ENCODE data around the gene ABCG4. TPM values are rescaled to one million over a fixed set of nuclear protein-coding genes. Genes with fewer than 3 reads are reported as not detected.
A peak's percentile ranks its signal among the peaks of the same experiment; 100 is the strongest.

ABCG4 gene
- total RNA-seq, 2 donors from 2014 or later, result 0.33 TPM; not detected in 1

GRCh38 chr11:119107538-119108145 is 41.2 kb upstream of the ABCG4 start:
- ATAC-seq (peak; percentile 36), DNase-seq (no peak)
- intact Hi-C loops (cut with DNase I), result no loop called here
- H3K9me3 ChIP-seq, result no peaks in the 10 kb centered on the region
- H3K4me1 ChIP-seq, result peaks cover 35% of the 10 kb centered on the region
- WGBS, 2 donors, result 1% methylated on average over 60 of the region's 65 CpGs; no CpG with 5 or more reads in 1 of the 2 donors
- peak overlapping the region; percentile 84 to 97 for H3K4me3 ChIP-seq
- TF ChIP-seq POLR2A (IDR thresholded peaks at IDR 0.05) (no peak), CTCF (IDR thresholded peaks at IDR 0.05) (no peak)
- peaks cover 0 to 8% of the 10 kb centered on the region in 2 donors for H3K36me3 ChIP-seq (replicated peaks in 1 of 2; ENCODE audit: insufficient read depth in 1 of 2, low read depth in 2 of 2)
- peak overlapping the region; percentile 49 to 78 (median 74) for H3K27ac ChIP-seq
- no peaks in the 10 kb centered on the region for H3K27me3 ChIP-seq

- intact Hi-C loops (cut with DNase I), result no loop called here
- TF ChIP-seq POLR2A (IDR thresholded peaks at IDR 0.05) (no peak), CTCF (IDR thresholded peaks at IDR 0.05) (no peak)
- WGBS, 2 donors, result 16 to 47% methylated on average over 4 to 8 of the region's 8 CpGs
- Histone ChIP-seq H3K4me3 (peak overlapping the region; percentile 84 to 97), H3K27me3 (no peaks in the 10 kb centered on the region), H3K27ac (peak overlapping the region; percentile 49 to 78 (median 74)), H3K9me3 (no peaks in the 10 kb centered on the region), H3K36me3 (replicated peaks in 1 of 2; ENCODE audit: insufficient read depth in 1 of 2, low read depth in 2 of 2) (peaks cover 0 to 8% of the 10 kb centered on the region in 2 donors), H3K4me1 (peaks cover 29% of the 10 kb centered on the region)
- DNase-seq, result peak; percentile 46 to 67 (median 52)
- peak; percentile 55 for ATAC-seq
Observed at GRCh38 chr11:119108146-119108856, 40.6 kb upstream of the ABCG4 start.

- H3K9me3 ChIP-seq, result no peaks in the 10 kb centered on the region
- TF ChIP-seq POLR2A (IDR thresholded peaks at IDR 0.05), result no peak
- no peak for TF ChIP-seq CTCF (IDR thresholded peaks at IDR 0.05)
- intact Hi-C loops (cut with DNase I), result no loop called here
- peaks cover 0 to 8% of the 10 kb centered on the region in 2 donors for H3K36me3 ChIP-seq (replicated peaks in 1 of 2; ENCODE audit: insufficient read depth in 1 of 2, low read depth in 2 of 2)
- H3K4me1 ChIP-seq, result peaks cover 27% of the 10 kb centered on the region
- 24 to 45% methylated on average over 2 of the region's 2 CpGs for WGBS, 2 donors
- no peak for ATAC-seq
- no peak overlapping the region for H3K27ac ChIP-seq
- no peaks in the 10 kb centered on the region for H3K27me3 ChIP-seq
- DNase-seq, result peak in 2 of 4 donors; percentile 28 to 34
- H3K4me3 ChIP-seq, result no peak overlapping the region
Observed at GRCh38 chr11:119108857-119109221, 40.0 kb upstream of the ABCG4 start.

- no peak for DNase-seq
- no peak for TF ChIP-seq POLR2A (IDR thresholded peaks at IDR 0.05)
- TF ChIP-seq CTCF (IDR thresholded peaks at IDR 0.05), result no peak
- Histone ChIP-seq H3K4me1 (peaks cover 27% of the 10 kb centered on the region), H3K27me3 (no peaks in the 10 kb centered on the region), H3K27ac (no peak overlapping the region), H3K4me3 (no peak overlapping the region), H3K36me3 (replicated peaks in 1 of 2; ENCODE audit: insufficient read depth in 1 of 2, low read depth in 2 of 2) (peaks cover 0 to 10% of the 10 kb centered on the region in 2 donors), H3K9me3 (no peaks in the 10 kb centered on the region)
- intact Hi-C loops (cut with DNase I), result no loop called here
- ATAC-seq, result no peak
- WGBS, 2 donors, result 80% methylated on average over 3 of the region's 3 CpGs; no CpG with 5 or more reads in 1 of the 2 donors
Observed at GRCh38 chr11:119109843-119110242, 39.0 kb upstream of the ABCG4 start.
